NCI-H1092 treated with DMSO at 0.1 percent for 48 hours (cell line): ENCODE data around the gene BLOC1S6.

Source experiments
- DNase-seq: peaks from one replicate; lab custom pipeline; 2025; lab: John Stamatoyannopoulos, UW

BLOC1S6 gene

GRCh38 chr15:45587095-45587862 is at the start of gene BLOC1S6:
Gene BLOC1S6, plus strand, starts transcription at chr15:45587379. Its CDS starts 65 bp downstream, at chr15:45587444.
- peak; percentile 84 for DNase-seq

DNA sequence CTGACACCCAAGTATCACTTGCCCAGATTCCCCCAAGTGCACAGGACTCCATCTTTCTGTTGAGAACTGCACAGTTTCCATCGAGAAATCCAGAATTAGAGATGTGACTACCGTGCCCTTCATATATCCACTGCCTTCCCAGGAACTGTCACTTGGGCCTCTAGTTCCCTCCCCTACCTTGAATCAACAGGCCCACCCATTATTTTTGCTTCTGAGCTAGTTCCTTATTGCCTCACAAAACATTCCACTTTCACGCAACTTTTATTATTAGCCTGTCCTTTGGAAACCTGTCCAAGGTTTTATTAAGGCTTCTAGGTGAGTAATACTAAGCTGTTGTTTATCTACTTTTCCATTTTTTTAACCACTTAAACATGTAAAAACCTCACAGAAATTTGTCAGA is 47.5 kb upstream of the BLOC1S6 start:
- DNase-seq = no peak

GRCh38 chr15:45540531-45540930 is 46.6 kb upstream of the BLOC1S6 start:
- DNase-seq = no peak

GRCh38 chr15:45543051-45543450 is 44.1 kb upstream of the BLOC1S6 start:
- DNase-seq = no peak

DNA sequence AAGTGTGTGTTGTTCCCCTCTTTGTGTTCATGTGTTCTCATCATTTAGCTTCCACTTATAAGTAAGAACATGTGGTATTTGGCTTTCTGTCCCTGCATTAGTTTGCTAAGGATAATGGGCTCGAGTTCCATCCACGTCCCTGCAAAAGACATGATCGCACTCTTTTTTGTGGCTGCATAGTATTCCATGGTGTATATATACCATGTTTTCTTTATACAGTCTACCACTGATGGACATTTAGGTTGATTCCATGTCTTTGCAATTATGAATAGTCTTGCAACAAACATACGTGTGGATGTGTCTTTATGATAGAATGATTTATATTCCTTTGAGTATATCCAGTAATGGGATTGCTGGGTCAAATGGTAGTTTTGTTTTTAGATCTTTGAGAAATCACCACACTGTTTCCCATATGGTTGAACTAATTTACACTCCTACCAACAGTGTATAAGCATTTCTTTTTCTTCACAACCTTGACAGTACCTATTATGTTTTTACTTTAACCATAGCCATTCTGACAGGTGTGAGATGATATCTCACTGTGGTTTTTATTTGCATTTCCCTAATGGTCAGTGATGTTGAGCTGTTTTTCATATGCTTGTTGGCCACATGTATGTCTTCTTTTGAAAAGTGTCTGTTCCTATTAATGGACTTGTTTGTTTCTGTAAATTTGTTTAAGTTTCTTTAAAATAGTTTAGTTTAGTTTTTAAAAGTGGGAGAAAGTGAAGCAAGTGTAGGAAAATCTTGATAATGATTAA is 42.7 kb upstream of the BLOC1S6 start:
- no peak for DNase-seq

DNA sequence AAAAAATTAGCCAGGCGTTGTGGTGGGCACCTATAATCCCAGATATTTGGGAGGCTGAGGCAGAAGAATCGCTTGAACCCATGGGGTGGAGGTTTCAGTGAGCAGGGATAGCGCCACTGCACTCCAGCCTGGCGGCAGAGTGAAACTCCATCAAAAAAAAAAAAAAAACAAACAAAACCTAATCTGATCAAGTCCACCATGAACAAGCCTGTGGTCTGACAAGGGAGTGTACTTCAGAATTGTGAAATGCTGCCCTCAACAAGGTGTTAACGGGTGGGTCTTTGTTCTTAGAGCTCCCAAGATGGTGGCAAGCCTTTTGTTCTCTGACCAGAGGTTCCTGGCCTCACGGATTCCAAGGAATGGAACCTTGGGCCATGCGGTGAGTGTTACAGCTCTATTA is 40.4 kb upstream of the BLOC1S6 start:
- DNase-seq = no peak

- no peak for DNase-seq
Measured at GRCh38 chr15:45548753-45549520, 38.2 kb upstream of the BLOC1S6 start.

GRCh38 chr15:45549541-45550220 is 37.5 kb upstream of the BLOC1S6 start:
- DNase-seq = no peak

DNA sequence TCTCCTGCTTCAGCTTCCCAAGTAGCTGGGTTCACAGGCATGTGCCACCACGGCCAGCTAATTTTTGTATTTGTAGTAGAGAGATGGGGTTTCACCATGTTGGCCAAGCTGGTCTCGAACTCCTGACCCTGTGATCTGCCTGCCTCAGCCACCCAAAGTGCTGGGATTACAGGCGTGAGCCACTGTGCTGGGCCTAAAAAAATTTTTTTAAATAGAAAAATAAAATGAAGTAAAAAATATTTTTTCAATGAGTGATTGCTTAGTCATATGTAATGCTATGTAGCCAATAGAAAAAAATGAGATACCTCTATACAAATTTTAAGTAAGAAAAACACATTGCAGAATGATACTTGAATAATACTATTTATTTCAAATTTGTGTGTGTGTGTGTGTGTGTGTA is 36.7 kb upstream of the BLOC1S6 start:
- DNase-seq = no peak

DNA sequence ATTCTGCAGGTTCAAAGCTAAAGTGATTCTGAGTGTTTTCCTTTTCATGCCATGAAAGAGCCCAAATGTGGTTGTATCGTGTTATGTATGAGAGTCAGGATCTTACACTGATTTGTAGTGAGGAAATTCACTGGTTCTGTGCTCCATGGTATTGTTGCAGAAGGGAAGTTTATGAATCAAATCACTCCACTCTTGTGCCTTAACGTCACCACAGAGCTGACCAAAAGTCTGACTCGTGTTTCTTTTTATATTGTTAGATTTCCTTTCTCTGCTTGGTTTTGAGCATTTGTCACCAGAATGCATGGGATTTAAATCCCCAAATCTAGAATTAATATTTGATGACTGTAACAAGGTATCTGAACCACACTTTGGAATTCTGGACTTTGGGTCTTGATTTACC is 35.5 kb upstream of the BLOC1S6 start:
- DNase-seq = no peak

DNA sequence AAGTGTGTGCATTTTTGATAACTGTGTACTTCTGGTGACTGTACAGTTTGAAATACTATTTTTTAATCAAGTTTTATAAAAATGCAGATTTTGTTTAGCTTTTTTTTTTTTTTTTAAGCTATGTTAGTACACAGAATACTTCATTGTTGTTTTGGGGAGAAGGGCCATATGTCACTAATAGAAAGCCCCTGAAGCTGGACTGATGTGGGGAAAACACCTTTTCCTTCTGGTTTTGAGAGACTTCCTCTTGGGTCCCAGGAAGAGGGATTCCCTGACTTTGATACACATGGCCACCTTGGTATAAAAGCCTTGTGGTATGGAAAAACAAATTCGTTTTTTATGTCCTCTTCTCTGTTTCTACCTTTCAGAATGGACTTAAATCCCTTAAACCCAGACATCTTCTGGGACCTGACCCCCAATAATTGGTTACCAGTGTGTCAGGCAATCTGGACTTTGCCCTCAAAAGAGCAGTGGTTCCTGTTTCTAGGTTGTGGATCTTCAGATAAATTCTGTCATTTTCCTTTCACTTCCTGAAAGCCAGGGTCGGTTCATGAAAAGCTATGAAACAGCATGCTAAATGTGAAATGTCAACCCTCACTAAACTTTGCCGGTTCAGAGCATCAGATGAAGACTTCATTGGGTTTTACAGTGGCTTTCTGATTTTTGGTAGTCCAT is 31.1 kb upstream of the BLOC1S6 start:
- DNase-seq = no peak

DNA sequence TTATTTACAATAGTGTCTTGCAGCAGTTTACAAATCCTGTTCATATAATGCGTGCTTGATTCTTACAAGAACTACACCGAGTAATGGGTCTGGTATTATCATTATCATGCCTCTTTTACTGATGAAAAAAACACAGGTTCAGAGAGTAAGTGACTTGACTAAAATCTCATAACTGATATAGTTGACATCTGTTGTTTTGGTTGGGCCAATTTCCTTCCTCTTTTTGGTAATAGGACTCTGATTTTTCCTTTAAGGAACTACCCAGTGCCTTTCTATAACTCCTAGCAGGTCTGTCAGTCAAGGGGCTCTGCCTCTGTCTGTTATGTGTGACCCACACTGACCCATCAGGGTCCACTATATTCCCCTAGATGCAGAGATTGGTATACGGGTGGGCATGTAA is 14.6 kb upstream of the BLOC1S6 start:
- DNase-seq = no peak

DNA sequence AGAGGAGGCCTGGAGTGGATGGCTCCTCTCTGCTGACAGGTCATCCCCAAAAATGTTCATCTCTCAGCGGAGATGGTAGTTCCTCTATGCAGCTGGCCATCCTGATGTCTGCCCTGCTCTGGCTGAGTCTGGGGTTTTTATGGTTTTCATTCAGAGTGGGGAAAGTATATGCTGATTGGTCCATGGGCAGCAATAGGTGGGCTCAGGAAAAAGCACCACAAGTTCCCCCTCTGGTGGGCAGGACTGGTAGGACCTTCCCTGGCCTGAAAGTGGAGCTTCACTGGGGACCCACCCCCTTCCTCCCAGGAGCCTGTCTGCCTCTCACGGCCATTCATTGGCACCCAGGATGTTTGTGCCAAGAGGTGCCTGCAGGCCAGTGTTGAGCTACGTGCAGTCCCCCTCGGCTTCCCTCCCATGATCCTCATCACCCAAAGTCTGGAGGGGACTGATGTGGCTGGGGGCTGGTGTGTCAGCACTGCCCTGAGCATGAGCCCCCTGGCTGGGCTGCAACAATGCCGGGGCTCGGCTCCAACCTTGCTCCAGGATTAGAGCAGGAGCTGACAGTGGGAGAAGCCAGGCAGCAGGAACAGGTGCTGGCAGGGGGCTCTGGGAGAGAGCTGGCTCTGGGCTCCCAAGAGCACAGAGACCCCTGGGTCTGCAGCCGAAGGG is 13.1 kb upstream of the BLOC1S6 start:
- no peak for DNase-seq

GRCh38 chr15:45581919-45582318 is 5.3 kb upstream of the BLOC1S6 start:
- no peak for DNase-seq

- DNase-seq = no peak
Measured at GRCh38 chr15:45583731-45584639, 3.2 kb upstream of the BLOC1S6 start.

GRCh38 chr15:45585069-45585791 is 1.9 kb upstream of the BLOC1S6 start:
- DNase-seq = no peak

- DNase-seq = no peak
Measured at GRCh38 chr15:45586125-45586524, 1.1 kb upstream of the BLOC1S6 start.

DNA sequence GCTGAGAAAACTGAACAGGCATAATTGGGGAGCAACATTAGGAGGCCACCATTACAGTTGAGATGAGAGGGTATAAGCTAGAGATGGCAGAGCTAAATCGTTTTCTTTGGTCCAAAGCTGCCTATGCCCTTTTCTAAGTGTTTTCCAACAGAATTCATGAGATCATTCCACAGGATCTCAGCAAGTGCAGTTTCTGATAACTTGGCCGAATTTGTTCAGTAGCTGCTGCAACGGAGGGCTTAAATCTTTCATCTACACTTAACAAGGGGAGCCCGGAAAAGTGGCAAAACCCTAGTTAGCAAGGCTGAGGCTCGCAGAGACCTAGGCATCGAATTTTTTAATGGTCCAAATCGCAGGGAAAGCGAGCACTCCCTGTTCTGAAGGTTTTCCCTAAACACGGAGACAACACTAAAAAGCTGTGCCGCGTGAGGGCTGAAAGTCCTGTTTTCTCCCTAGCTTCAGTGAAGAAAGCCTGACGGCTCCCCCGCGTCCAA is 531 bp upstream of the BLOC1S6 start:
- no peak for DNase-seq

DNA sequence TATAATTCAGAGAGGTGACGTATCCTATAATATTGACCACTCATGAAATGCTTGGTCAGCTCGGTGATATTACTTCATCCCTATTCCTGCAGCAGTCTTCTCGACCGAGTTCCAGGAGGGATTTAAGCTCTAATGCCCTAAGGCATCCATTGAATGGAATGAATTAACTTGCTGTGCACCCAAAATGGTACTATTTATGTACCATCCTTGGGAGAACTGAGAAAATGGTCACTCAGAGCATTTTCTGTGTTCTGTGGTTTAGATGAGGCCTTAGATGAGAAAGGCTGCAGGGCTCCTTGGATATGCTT is 638 bp downstream of the BLOC1S6 start:
- no peak for DNase-seq
